Activated CD8-positive, alpha-beta T cell treated with anti-CD3 and anti-CD28 coated beads, Interleukin-2, amount 10 ng/mL, durations not matched to agents 7 days and 5 days (primary cell): ENCODE results near the gene NUTF2. TPM values are rescaled to one million over a fixed set of nuclear protein-coding genes. Genes with fewer than 3 reads are reported as not detected.
A peak's percentile ranks its signal among the peaks of the same experiment; 100 is the strongest.
"Not testable (repeated sequence)": the region's sequence is repeated elsewhere in the genome, so short reads cannot be mapped to it uniquely, and the experiment has no call there.

Source experiments
- ATAC-seq: fragments of 150-1000 bp; cut with Tn5 transposase; one replicate; pipeline ENCODE4 v1.10.0; 2021; ENCODE audit warnings: moderate library complexity
- CTCF ChIA-PET: fragments of 350-600 bp; sonication (Branson Sonifier 250); formaldehyde crosslinking; loops from one replicate; lab custom pipeline; 2021; ENCODE audit warnings: antibody characterized with exemption; lab: Charles Lee
- POLR2A ChIA-PET: fragments of 350-600 bp; sonication (Branson Sonifier 250); formaldehyde crosslinking; loops from one replicate; lab custom pipeline; 2021; ENCODE audit warnings: antibody characterized with exemption; lab: Charles Lee
- DNase-seq: peaks from one replicate; pipeline ENCODE4 v3.0.0-alpha.2; 2020
- H3K27ac Mint-ChIP-seq: one replicate; pipeline ENCODE4 v1.8.0; 2021; ENCODE audit warnings: mild to moderate bottlenecking, mixed read lengths
- H3K27me3 Mint-ChIP-seq: one replicate; pipeline ENCODE4 v1.8.0; 2021; ENCODE audit warnings: low read depth, mixed read lengths
- H3K36me3 Mint-ChIP-seq: one replicate; pipeline ENCODE4 v1.8.0; 2021; ENCODE audit warnings: low read depth, mixed read lengths
- H3K4me1 Mint-ChIP-seq: one replicate; pipeline ENCODE4 v1.8.0; 2021; ENCODE audit warnings: low read depth, mixed read lengths
- H3K4me3 Mint-ChIP-seq: one replicate; pipeline ENCODE4 v1.8.0; 2021; ENCODE audit warnings: mild to moderate bottlenecking, mixed read lengths
- H3K9me3 Mint-ChIP-seq: one replicate; pipeline ENCODE4 v1.8.0; 2022; ENCODE audit warnings: mixed read lengths; ENCODE audit not compliant: insufficient read depth
- total RNA-seq, 2 experiments: library from RNA; stranded (reverse); gene quantifications; one replicate each; pipeline ENCODE4 v1.2.3, GENCODE V29; 2021

Gene NUTF2
- total RNA-seq, 2 experiments from 2014 or later: 125 to 134 TPM

DNA sequence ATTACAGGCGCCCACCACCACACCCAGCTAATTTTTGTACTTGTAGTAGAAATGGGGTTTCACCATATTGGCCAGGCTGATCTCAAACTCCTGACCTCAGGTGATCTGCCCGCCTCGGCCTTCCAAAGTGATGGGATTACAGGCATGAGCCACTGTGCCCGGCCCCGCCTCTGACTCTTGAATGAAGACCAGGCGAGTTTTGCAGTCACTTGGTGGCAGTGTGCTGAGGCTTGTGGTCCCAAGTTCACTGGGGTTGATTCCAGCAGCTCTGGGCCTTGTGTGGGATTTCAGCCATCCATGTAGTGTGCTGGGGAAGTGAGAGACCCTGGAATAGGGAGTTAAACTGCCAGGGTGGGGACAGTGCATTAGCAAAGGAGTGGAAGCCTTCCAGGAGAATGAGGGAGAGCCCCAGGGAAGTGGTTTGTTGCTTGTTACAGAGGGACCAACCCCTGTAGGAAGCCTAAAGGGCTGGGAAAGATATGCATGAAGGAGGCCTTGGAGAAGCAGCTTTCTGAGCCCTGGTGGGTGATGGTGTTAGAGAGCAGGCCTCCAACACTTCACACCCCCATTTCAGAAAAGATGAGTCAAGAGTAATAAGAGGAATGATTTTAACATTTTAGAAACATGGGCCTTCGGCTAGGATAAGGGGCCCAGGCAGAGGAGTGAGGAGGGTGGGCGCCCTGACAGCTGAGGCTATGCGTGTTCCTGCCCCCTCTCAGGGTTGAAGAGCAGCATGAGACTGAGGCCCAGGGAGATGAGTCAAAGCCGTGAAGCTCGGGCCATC, 60.9 kb downstream of the NUTF2 start:
- Mint-ChIP-seq H3K27ac (peak overlapping the region; percentile 28), H3K4me3 (no peak overlapping the region), H3K27me3 (no peaks in the 10 kb centered on the region), H3K4me1 (peaks cover 17% of the 10 kb centered on the region), H3K9me3 (no peaks in the 10 kb centered on the region), H3K36me3 (peaks cover 15% of the 10 kb centered on the region)
- CTCF ChIA-PET: interaction anchor here (1.0 to 1.5 kb wide), 3 partner anchors 11 to 387 kb away, joined by 3 to 12 read pairs (median 3); no protein-coding TSS in a partner anchor
- DNase-seq: no peak
- ATAC-seq: no peak
- POLR2A ChIA-PET: interaction anchor here (1.1 kb wide), 1 partner anchor 29 kb away, joined by 3 read pairs; the partner anchor contains the start of gene PSMB10

- no peak overlapping the region for H3K4me3 Mint-ChIP-seq
- H3K27ac Mint-ChIP-seq: peak overlapping the region; percentile 64
- ChIA-PET POLR2A (interaction anchor here (1.1 to 1.6 kb wide), 2 partner anchors 25 to 28 kb away, joined by 3 to 4 read pairs; partner anchors contain the start of gene PSMB10), CTCF (interaction anchor here (0.7 to 1.6 kb wide), 5 partner anchors 13 to 33 kb away, joined by 3 to 12 read pairs (median 4); no protein-coding TSS in a partner anchor)
- H3K36me3 Mint-ChIP-seq: peaks cover 11% of the 10 kb centered on the region
- no peaks in the 10 kb centered on the region for H3K9me3 Mint-ChIP-seq
- no peaks in the 10 kb centered on the region for H3K27me3 Mint-ChIP-seq
- H3K4me1 Mint-ChIP-seq: peaks cover 17% of the 10 kb centered on the region
- ATAC-seq: no peak
- DNase-seq: no peak
Measured at GRCh38 chr16:67909056-67909742, 62.5 kb downstream of the NUTF2 start.

DNA sequence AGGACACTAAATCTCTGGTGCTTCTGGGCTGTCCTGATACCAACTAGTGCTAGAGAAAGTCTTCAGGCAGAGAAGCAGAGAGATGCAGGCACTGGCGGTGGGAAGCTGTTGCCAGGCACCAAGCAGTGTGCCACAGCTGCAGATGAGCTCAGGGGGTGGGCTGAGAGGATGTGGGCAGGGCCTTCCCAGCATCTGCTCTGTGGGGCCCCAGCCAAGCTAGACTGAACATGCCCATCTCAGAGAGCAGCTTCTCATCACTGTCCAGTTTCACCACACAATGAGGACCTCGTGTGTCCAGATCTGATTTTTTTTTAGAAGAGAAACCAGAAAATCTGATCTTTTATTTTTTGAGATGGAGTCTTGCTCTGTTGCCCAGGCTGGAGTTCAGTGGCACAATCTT, 63.4 kb downstream of the NUTF2 start:
- H3K4me3 Mint-ChIP-seq: no peak overlapping the region
- no peaks in the 10 kb centered on the region for H3K9me3 Mint-ChIP-seq
- ChIA-PET POLR2A (interaction anchor here (0.6 to 2.0 kb wide), 8 partner anchors 17 to 265 kb away, joined by 3 to 13 read pairs (median 4); partner anchors contain the start of genes CARMIL2 and PSMB10), CTCF (interaction anchor here (0.6 to 2.6 kb wide), 13 partner anchors 9 to 417 kb away, joined by 3 to 11 read pairs (median 4); partner anchors contain the start of genes RANBP10 and TSNAXIP1)
- peaks cover 13% of the 10 kb centered on the region for H3K36me3 Mint-ChIP-seq
- H3K27me3 Mint-ChIP-seq: no peaks in the 10 kb centered on the region
- H3K27ac Mint-ChIP-seq: peak overlapping the region; percentile 64
- peaks cover 17% of the 10 kb centered on the region for H3K4me1 Mint-ChIP-seq
- ATAC-seq: peak; percentile 97
- peak; percentile 69 for DNase-seq

DNA sequence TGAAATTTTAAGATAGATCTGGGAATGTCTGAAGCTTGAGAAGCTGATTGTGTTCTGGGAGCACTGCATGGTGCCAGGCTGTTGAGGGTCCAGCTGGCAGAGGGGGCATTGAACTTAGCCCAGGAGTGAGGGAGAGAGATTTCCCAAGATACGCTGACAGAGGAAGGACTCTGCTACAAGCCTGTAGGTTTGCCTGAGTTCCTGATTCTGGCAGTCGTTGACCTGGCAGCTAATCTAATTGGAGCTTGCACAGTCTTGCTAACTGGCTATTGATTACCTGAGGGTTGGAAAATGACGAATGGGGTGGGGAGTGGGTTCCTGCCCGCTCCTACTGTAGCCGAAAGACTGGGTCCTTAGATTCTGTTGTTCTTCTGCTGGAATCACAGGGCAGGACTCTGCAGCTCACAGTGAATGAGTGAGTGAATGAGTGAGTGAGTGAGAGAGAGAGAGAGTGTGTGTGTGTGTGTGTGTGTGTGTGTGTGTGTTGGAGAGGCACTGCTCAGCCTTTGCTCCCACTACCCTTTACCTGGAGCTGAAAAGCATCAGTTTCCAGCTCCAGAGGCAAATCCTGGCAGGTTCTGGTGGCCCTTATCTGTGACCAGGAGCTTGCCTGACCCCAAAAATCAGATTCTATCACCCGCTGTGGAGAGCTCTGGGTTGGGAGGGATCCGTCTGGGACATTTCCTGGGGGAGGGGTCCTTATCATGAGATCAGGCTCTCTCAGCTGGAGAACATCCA, 68.2 kb downstream of the NUTF2 start:
- Mint-ChIP-seq H3K4me1 (peaks cover 27% of the 10 kb centered on the region), H3K27me3 (no peaks in the 10 kb centered on the region), H3K27ac (no peak overlapping the region), H3K4me3 (no peak overlapping the region), H3K36me3 (peaks cover 9% of the 10 kb centered on the region), H3K9me3 (no peaks in the 10 kb centered on the region)
- ATAC-seq (no peak), DNase-seq (no peak)
- ChIA-PET CTCF (interaction anchor here (1.2 to 1.8 kb wide), 2 partner anchors 13 to 98 kb away, joined by 4 to 5 read pairs; no protein-coding TSS in a partner anchor), POLR2A (interaction anchor here (0.6 kb wide), 1 partner anchor 54 kb away, joined by 3 read pairs; no protein-coding TSS in a partner anchor)

DNA sequence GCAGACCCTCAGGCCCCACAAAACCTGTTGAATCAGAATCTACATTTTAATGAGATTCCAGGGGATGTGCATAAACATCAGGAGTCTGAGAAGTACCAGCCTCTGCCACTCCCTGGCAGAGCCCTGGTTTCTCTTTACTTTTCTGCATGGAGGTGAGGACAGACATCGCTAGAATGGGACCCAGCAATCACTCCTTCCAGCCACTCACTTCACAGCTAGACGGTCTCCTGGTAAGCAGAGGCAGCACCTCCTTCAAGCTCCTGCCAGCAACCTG, 68.7 kb downstream of the NUTF2 start:
- CTCF ChIA-PET: interaction anchor here (1.2 kb wide), 1 partner anchor 13 kb away, joined by 5 read pairs; no protein-coding TSS in a partner anchor
- not testable (repeated sequence) for ATAC-seq, H3K27me3 Mint-ChIP-seq, DNase-seq, H3K9me3 Mint-ChIP-seq, H3K36me3 Mint-ChIP-seq, H3K4me3 Mint-ChIP-seq
- peak overlapping the region; percentile 8 for H3K27ac Mint-ChIP-seq
- POLR2A ChIA-PET: interaction anchor here (0.6 kb wide), 1 partner anchor 54 kb away, joined by 3 read pairs; no protein-coding TSS in a partner anchor
- peaks cover 22% of the 10 kb centered on the region for H3K4me1 Mint-ChIP-seq

DNA sequence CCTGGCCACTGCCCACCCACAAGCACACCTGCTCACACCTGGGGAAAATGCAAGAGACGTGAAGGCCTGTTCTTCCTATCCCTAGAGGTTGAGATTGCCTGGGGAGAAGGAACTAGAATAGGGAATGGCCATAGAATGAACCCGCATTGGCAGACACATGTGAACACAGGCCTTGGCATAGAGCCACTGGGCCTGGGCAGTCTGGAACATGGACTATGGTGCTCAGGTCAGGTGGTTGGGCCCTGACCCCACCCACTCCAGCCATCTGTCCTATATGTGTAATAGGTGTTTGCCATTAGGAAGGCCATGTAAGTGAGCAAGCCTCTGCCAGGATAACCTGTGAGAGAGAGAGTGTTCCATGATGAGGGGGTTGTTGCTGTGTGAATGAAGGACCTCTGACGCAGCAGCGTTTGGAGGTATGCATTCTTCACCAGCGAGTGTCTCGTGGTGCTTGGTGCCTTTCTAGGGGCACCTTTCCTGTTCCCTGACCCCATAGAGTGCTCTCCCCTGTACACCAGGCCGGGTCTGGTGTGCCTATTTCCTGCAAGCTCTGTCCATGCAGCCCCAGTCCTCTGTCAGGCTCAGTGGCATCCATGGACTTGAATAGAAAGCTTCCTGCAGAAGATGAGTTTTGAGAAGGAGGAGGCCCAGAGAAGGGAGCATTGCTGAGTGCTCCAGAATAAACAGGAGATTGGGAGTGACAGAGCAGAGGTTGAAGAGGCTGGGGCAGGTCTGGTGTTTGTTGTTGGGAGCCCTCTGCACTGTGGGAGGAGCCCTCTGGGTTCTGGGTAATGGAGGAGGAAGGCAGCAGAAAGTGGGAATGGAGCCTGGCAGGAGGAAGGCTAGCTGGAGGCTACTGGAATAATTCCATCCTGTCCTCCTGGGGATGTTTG, 69.3 kb downstream of the NUTF2 start:
- H3K4me3 Mint-ChIP-seq: no peak overlapping the region
- ATAC-seq (no peak), DNase-seq (no peak)
- peak overlapping the region; percentile 12 for H3K27ac Mint-ChIP-seq
- peaks cover 5% of the 10 kb centered on the region for H3K36me3 Mint-ChIP-seq
- H3K9me3 Mint-ChIP-seq: no peaks in the 10 kb centered on the region
- H3K4me1 Mint-ChIP-seq: peaks cover 16% of the 10 kb centered on the region
- POLR2A ChIA-PET: interaction anchor here (0.6 to 1.0 kb wide), 2 partner anchors 18 to 55 kb away, joined by 3 read pairs; no protein-coding TSS in a partner anchor
- H3K27me3 Mint-ChIP-seq: no peaks in the 10 kb centered on the region
- CTCF ChIA-PET: interaction anchor here (1.2 kb wide), 1 partner anchor 12 kb away, joined by 5 read pairs; no protein-coding TSS in a partner anchor

DNA sequence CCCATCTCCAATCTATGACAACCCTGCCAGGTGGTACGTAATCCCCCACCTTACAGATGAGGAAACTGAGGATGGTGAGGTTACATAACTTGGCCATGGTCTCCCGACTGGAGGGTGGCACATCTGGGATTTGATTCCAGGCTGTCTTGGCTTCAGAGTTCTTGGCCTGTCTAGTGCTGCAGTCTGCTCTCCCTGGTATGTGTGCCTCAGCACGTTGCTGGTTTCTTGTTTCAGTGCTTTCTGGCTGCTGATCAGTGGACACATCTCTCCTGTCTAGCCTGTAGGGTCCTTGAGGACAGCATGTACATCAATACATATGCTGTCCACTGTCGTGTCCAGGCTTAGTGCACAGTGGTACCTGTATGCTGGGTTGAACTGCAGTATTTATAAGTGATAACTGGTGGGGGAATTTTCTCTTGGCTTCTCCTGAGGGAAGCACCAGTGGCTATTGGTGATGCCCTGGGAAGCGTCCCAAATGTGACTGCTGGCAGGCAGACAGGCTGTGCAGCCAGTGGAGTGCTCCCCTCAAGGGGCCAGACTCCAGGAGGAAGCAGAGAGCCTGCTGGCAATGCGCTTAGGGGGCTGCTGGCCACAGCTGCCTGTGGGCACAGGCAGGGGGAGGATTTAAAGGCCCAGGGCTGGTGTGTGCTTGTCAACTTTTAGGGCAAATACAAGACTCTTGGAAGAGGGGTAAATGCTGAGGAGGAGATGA, 70.6 kb downstream of the NUTF2 start:
- H3K27ac Mint-ChIP-seq: peak overlapping the region; percentile 53
- no peak overlapping the region for H3K4me3 Mint-ChIP-seq
- POLR2A ChIA-PET: interaction anchor here (1.2 to 1.3 kb wide), 2 partner anchors 19 to 25 kb away, joined by 3 to 5 read pairs; partner anchors contain the start of genes PSKH1 and PSMB10
- no peak for DNase-seq
- H3K27me3 Mint-ChIP-seq: no peaks in the 10 kb centered on the region
- no peak for ATAC-seq
- H3K36me3 Mint-ChIP-seq: peaks cover 5% of the 10 kb centered on the region
- no peaks in the 10 kb centered on the region for H3K9me3 Mint-ChIP-seq
- peaks cover 23% of the 10 kb centered on the region for H3K4me1 Mint-ChIP-seq
- CTCF ChIA-PET: interaction anchor here (0.7 to 1.0 kb wide), 3 partner anchors 24 to 124 kb away, joined by 3 to 4 read pairs (median 3); no protein-coding TSS in a partner anchor

GRCh38 chr16:67917852-67918236, 71.1 kb downstream of the NUTF2 start:
- DNase-seq: peak; percentile 40
- CTCF ChIA-PET: interaction anchor here (0.7 to 3.3 kb wide), 6 partner anchors 11 to 123 kb away, joined by 3 to 21 read pairs (median 4); no protein-coding TSS in a partner anchor
- H3K4me1 Mint-ChIP-seq: peaks cover 24% of the 10 kb centered on the region
- ATAC-seq: peak; percentile 71
- peak overlapping the region; percentile 53 for H3K27ac Mint-ChIP-seq
- peaks cover 5% of the 10 kb centered on the region for H3K36me3 Mint-ChIP-seq
- no peaks in the 10 kb centered on the region for H3K9me3 Mint-ChIP-seq
- no peaks in the 10 kb centered on the region for H3K27me3 Mint-ChIP-seq
- POLR2A ChIA-PET: interaction anchor here (1.2 to 1.3 kb wide), 2 partner anchors 19 to 25 kb away, joined by 3 to 5 read pairs; partner anchors contain the start of genes PSKH1 and PSMB10
- H3K4me3 Mint-ChIP-seq: no peak overlapping the region

GRCh38 chr16:67919622-67920221, 73.0 kb downstream of the NUTF2 start:
- POLR2A ChIA-PET: interaction anchor here (0.6 to 1.4 kb wide), 4 partner anchors 12 to 35 kb away, joined by 3 to 4 read pairs (median 3); partner anchors contain the start of genes CTRL and PSKH1
- no peak overlapping the region for H3K27ac Mint-ChIP-seq
- H3K36me3 Mint-ChIP-seq: peaks cover 4% of the 10 kb centered on the region
- CTCF ChIA-PET: interaction anchor here (1.0 to 3.3 kb wide), 7 partner anchors 9 to 121 kb away, joined by 3 to 21 read pairs (median 5); no protein-coding TSS in a partner anchor
- ATAC-seq (peak; percentile 45), DNase-seq (peak; percentile 37)
- peaks cover 24% of the 10 kb centered on the region for H3K4me1 Mint-ChIP-seq
- no peaks in the 10 kb centered on the region for H3K9me3 Mint-ChIP-seq
- no peaks in the 10 kb centered on the region for H3K27me3 Mint-ChIP-seq
- no peak overlapping the region for H3K4me3 Mint-ChIP-seq
